Sigmoid colon (tissue), 4 donors: ENCODE measurements around the gene DNMT1.

Experiments used
- CTCF ChIP-seq, 4 experiments: fragments of 450-650 bp in 3 of 4; fragments of 200-600 bp in 1 of 4; IDR thresholded peaks; one replicate each; pipeline ENCODE4 v1.5.1; 2016 to 2019; ENCODE audit warnings: antibody characterized with exemption in 4 of 4, mild to moderate bottlenecking in 3 of 4, moderate library complexity in 2 of 4
- POLR2A ChIP-seq, 2 donors: fragments of 450-650 bp; IDR thresholded peaks; one replicate each; pipeline ENCODE4 v1.6.1; 2016; ENCODE audit warnings: antibody characterized with exemption in 2 of 2, mild to moderate bottlenecking in 2 of 2, moderate library complexity in 2 of 2
- POLR2AphosphoS5 ChIP-seq, 4 donors: sonication (generic); formaldehyde crosslinking; IDR thresholded peaks; one replicate each; pipeline ENCODE4 v1.6.1; 2017; ENCODE audit warnings: antibody characterized with exemption in 4 of 4

DNA sequence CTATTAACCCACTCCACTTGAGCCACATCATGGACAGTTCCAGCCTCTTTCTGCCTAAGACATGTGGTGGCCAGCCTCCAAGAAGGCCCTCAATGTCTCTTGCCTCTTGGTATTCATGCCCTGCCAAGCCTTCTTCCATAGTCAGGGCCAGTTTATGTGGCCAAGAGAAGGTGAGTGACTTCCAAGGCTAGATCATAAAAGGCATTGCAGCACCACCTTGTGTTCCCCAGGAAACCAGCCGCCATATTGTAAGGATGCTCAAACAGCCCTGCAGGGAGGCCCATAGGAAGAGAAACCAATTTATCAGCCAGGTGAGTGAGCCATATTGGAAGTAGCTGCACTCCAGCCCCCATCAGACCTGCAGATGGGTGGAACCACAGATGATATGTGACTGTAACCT, 12.3 kb upstream of the DNMT1 start:
- TF ChIP-seq POLR2A (IDR thresholded peaks at IDR 0.05) (no peak), CTCF (IDR thresholded peaks at IDR 0.05) (no peak), POLR2AphosphoS5 (IDR thresholded peaks at IDR 0.05) (no peak)
